OCI-LY1 (cell line): ENCODE results near the gene CMTM5.

Experiments used
- EZH2 ChIP-seq: fragments of 200-600 bp; sonication (generic), shearing (Covaris generic); IDR thresholded peaks from 2 replicates; pipeline ENCODE4 v1.8.0; 2017; ENCODE audit warnings: borderline replicate concordance, mixed run types, mild to moderate bottlenecking, antibody characterized with exemption, low read length, moderate library complexity, mixed read lengths
- TF ChIP-seq, protein P1 (sequence below): fragments of 200-600 bp; sonication (generic), shearing (Covaris generic); IDR thresholded peaks from 2 replicates; pipeline ENCODE4 v1.5.1; 2017; ENCODE audit warnings: mild to moderate bottlenecking, antibody characterized with exemption, low read length, moderate library complexity, mixed read lengths

DNA sequence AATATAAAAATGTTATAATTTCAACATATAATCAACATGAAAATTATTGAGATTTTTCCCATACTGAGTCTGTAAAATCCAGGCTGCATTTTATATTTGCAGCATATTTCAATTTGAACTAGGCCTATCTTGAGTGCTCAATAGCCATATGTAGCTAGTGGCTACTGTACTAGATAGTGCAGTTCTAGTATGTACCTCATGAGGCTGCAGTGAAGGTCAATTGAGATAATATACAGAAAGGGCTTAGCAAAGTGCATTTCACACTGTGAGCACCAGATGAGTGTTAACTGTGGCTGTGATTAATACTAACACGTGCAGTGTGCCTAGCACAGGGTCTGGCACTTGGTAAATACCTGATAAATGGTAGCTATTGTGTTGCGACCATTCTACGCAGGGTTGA, 18.8 kb upstream of the CMTM5 start:
- TF ChIP-seq, protein P1, sequence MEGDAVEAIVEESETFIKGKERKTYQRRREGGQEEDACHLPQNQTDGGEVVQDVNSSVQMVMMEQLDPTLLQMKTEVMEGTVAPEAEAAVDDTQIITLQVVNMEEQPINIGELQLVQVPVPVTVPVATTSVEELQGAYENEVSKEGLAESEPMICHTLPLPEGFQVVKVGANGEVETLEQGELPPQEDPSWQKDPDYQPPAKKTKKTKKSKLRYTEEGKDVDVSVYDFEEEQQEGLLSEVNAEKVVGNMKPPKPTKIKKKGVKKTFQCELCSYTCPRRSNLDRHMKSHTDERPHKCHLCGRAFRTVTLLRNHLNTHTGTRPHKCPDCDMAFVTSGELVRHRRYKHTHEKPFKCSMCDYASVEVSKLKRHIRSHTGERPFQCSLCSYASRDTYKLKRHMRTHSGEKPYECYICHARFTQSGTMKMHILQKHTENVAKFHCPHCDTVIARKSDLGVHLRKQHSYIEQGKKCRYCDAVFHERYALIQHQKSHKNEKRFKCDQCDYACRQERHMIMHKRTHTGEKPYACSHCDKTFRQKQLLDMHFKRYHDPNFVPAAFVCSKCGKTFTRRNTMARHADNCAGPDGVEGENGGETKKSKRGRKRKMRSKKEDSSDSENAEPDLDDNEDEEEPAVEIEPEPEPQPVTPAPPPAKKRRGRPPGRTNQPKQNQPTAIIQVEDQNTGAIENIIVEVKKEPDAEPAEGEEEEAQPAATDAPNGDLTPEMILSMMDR, result no peak
- no peak for TF ChIP-seq EZH2
